T-helper 2 cell treated with Interferon-gamma antibody and Interleukin-4, amounts not matched to agents 100 ng/mL and 5 ng/mL, for 36 hours (primary cell): Measurements from ENCODE around the gene ITGB1BP2. TPM values are rescaled to one million over a fixed set of nuclear protein-coding genes. Genes with fewer than 3 reads are reported as not detected.
"Not testable (repeated sequence)": the region's sequence is repeated elsewhere in the genome, so short reads cannot be mapped to it uniquely, and the experiment has no call there.

Source experiments
- intact Hi-C: fragments of 100-400 bp; cut with micrococcal nuclease; formaldehyde crosslinking; loops from one replicate; pipeline ENCODE4 v1.15.1; 2023
- total RNA-seq: library from RNA; stranded (reverse); gene quantifications from 2 replicates; pipeline ENCODE4 v1.2.3, GENCODE V29; 2022

Gene ITGB1BP2
- total RNA-seq, 1 donor from 2014 or later = 5.6 TPM

DNA sequence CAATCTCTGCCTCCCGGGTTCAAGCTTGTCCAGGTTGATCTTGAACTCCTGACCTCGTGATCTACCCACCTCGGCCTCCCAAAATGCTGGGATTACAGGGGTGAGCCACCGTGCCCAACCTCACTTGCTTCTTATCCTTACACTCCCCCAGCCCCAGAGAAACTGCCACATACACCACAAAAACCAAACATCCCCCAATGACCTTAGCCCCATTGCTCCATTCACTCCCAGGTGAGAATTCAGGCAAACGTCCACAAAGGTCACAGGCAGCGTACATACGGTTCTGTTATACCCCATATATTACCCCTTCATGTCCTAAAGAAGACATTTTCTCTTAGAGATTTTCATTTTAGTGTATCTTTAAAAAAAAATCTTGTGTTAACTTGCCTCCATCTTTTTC, 1.1 kb upstream of the ITGB1BP2 start:
- intact Hi-C loops = not testable (repeated sequence)

DNA sequence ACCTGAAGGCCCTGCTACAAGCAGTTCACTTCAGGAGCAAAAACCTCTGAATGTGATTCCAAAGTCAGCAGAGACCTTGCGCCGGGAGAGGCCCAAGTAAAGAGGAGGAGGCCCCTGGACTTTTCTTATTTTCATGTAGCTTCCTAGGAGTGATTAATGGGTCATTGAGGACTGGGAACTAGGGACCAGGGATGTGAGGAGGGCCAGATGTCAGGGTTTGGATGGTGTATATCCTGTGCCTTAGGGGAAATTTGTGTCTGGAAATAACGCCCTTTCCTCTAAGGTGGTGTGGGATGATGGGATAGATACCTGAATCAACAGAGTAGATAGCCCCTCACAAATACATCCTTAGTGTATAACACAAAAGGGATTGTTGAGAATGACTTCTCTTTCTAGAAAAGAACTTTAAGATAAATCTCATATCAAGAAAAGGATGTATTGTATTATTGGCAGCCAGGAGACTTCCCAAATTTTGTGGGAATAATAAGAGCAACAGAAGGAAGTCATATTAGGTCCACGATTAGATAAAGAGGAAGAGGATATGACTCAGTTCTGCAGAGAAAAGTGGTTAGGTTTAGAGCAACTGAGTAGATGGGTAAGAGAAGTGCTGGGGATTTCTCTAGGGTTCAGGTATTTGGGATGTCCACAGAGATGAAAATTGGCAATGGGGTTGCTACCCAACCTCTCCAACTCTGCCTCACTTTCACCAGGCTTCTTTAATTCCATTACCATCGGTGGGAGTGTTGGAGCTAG, 1.1 kb downstream of the ITGB1BP2 start:
- intact Hi-C loops = no loop called here

DNA sequence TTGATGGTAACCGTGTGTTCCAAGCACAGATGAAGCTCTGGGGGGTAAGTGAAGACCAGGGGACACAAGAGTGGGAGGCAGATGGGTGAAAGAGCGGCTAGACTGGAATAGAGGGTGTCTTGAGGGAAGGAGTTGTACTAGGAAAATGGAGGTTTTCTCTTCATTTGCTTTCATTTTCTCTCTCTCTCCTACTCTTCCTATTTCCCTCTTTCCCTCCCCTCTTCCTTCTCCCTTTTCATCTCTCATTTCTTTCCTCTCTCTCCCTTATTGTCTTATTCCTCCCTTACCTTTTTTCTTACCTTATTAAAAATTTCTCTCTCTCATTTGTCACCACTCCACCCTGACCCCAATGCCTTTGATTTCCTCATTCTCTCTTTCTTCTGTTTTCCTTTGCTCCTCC, 3.0 kb downstream of the ITGB1BP2 start:
- intact Hi-C loops = no loop called here

DNA sequence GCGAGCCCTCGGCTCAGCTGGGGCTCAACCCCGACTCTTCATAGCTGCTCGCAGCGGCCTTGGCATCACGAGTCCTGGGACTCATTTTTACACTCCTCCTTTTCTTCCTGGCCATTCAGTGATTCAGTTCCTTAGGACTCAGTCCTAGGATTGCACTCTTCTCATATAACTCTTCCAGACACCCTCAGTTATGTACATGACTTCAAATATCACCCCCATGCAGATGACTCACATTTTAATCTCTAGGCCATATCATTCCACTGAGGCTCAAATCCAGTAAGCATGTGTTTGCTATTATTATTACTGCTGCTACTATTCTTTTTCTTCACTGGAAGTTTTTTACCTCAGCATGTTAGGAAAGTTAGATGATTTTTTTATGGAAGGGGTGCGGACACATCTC, 14.4 kb downstream of the ITGB1BP2 start:
- intact Hi-C loops = no loop called here

DNA sequence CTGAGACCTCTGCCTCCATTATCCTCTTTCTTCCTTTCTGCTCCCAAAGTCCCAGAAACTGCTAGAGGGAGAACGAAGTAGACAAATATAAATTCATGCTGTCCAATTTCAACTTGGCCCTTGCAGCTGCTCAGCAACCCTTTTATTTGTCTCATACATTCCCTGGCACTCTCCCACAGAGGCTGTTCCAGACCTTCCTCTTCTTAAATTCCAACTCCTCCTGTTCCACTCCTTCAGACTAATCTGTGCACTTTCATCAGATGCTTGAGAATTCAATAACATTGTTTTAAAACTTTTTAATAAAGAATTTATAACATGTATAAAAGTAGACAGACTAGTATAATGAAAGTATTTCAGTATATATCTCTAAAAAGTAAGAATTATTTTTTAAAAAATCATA, 15.4 kb downstream of the ITGB1BP2 start:
- intact Hi-C loops = not testable (repeated sequence)

DNA sequence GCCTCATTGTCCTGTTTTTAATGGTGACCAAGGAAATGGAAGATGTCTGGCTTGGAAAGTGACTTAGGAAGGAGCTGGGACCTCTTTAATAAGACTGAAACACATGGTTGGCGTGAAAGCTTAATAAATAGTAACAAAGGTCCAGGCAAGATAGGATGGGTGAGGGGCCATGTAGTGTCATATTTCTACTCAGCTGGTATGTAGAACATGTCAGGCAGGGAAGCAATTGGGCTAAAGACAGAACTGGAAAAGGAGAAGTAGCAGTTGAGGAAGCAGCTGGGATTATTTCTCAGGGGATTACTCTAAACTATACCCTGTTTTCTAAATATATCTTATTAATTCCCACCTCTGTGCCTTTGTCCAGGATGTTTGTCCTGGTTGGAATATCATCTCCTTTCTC, 18.6 kb downstream of the ITGB1BP2 start:
- intact Hi-C loops = no loop called here

DNA sequence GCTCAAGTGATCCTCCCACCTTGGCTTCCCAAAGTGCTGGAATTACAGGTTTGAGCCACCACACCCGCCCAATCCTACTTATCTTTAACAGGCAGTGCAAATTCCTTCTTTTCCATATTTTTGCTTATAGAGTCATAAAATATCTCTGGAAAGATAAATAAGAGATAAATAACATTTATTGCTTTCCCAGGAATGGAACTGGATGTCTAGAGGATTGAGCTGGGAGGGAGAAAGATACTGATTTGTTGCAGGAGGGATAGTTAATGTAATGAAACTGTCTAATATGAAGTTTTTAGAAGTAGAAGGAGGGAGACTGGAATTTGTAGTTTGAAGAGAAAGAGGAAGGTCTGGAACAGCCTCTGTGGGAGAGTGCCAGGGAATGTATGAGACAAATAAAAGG, 20.2 kb downstream of the ITGB1BP2 start:
- intact Hi-C loops = no loop called here

DNA sequence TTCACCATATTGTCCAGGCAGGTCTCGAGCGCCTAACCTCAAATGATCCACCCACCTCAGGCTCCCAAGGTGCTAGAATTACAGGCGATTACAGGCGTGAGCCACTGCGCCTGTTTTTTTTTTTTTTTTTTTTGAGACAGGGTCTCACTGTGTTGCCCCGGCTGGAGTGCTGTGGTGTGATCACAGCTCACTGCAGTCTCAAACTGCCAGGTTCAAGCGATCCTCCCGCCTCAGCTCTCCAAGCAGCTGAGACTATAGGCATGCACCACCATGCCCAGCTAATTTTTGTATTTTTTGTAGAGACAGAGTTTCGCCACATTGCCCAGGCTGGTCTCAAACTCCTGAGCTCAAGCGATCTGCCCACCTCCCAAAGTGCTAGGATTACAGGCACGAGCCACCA, 22.9 kb downstream of the ITGB1BP2 start:
- intact Hi-C loops = not testable (repeated sequence)

DNA sequence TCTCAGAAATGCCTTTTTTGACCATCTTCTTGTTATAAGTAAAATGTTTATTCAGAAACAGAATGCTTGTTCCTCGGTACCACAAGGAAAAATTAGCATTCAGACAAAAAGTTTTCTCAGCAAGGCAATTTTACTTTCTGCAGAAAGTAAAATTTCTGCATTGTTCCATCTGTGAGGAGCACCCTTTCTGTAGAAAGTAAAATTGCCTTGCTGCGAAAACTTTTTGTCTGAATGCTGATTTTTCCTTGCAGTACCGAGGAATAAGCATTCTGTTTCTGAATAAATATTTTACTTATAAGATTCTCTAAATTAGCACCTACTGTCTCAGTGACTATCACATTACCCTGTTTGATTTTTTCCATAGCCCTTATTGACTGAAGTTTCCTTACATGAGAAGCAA, 24.8 kb downstream of the ITGB1BP2 start:
- intact Hi-C loops = no loop called here

DNA sequence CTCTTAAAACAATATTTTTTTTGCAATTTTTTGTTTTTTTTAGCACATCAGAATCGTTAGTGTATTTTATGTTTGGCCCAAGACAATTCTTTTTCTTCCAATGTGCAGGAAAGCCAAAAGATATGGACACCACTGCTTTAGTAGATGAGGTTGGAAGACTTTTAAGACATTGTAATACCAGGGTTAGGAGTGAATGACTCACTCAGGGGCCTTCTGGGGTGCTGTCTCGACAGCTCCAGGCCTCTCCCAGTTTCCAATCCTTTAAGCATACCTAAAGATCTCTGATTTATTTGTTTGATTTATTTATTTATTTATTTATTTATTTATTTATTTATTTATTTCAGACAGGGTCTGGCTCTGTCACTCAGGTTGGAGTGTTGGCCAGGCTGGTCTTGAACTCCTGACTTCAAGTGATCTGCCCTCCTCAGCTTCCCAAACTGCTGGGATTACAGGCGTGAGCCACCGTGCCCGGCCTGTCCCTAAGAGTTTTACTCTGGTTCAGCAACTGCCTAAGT, 47.7 kb downstream of the ITGB1BP2 start:
- intact Hi-C loops = not testable (repeated sequence)

DNA sequence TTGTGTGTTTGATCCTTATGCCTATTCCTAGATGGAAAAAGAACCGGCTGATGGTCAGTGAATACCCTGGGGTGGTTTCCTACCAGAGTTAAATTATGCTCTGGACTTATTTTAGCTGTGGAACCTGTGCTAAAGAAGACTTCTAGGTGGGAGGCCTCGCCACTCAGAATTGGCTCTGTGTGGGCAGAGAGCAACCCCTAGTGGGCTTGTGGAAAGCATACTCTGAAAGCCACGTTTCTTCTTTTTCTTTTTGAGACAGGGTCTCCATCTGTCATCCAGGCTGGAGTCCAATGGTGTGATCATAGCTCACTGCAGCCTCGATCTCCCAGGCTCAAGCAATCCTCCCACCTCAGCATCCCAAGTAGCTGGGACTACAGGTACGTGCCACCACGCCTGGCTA, 48.3 kb downstream of the ITGB1BP2 start:
- intact Hi-C loops = not testable (repeated sequence)

DNA sequence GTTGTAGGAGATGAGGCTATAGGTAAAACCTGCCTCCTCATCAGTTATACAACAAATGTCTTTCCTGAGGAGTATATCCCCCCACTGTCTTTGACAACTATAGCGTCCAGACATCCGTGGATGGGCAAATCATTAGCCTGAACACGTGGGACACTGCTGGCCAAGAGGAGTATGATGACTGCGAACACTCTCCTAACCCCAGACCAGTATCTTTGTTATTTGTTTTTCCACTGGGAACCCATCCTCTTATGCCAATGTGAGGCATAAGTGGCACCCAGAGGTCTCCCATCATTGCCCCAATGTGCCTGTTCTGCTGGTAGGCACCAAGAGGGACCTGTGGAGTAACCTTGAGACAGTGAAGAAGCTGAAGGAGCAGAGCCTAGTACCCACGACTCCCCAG, 50.9 kb downstream of the ITGB1BP2 start:
- intact Hi-C loops = not testable (repeated sequence)

Other genes starting within 250 kb of the ITGB1BP2 start
- gene SNX12, start 233.4 kb upstream of the ITGB1BP2 start, total RNA-seq = 46.2 and 48.2 TPM in 2 replicates
- 8.4 and 10.3 TPM in 2 replicates for gene FOXO4, start 205.9 kb upstream of the ITGB1BP2 start, total RNA-seq
- gene CXorf65, start 195.0 kb upstream of the ITGB1BP2 start, total RNA-seq = 21.1 and 24.6 TPM in 2 replicates
- 502 and 503 TPM in 2 replicates for gene IL2RG, start 190.2 kb upstream of the ITGB1BP2 start, total RNA-seq
- 54.7 and 63.0 TPM in 2 replicates for gene MED12, start 183.2 kb upstream of the ITGB1BP2 start, total RNA-seq
- gene NLGN3, start 156.9 kb upstream of the ITGB1BP2 start, total RNA-seq = 1.3 TPM in 2 replicates
- 0.39 TPM in 1 of 2 replicates, not detected in the other for gene GJB1, start 78.5 kb upstream of the ITGB1BP2 start, total RNA-seq
- gene ZMYM3, start 47.6 kb upstream of the ITGB1BP2 start, total RNA-seq = 20.9 and 21.8 TPM in 2 replicates
- 510 and 529 TPM in 2 replicates for gene NONO, start 18.1 kb upstream of the ITGB1BP2 start, total RNA-seq
- gene TAF1, start 64.6 kb downstream of the ITGB1BP2 start, total RNA-seq = 43.3 and 45.5 TPM in 2 replicates
- 269 and 277 TPM in 2 replicates for gene OGT, start 231.4 kb downstream of the ITGB1BP2 start, total RNA-seq